Astrocyte of the spinal cord (primary cell): ENCODE results near the gene FSCN2.

Source experiments
- DNase-seq: peaks from one replicate; pipeline ENCODE4 v3.0.0; 2011; ENCODE audit warnings: low read depth, low spot score
- H3K4me3 ChIP-seq: 2 replicates; pipeline ENCODE4 v1.5.1; 2011; ENCODE audit warnings: low read depth, mild to moderate bottlenecking, low read length, moderate library complexity
- in situ Hi-C: cut with HindIII; loops from 2 replicates; pipeline ENCODE4 v1.10.0; 2017; ENCODE audit warnings: low sequenced_read_pairs
- TF ChIP-seq, protein P1 (sequence below): IDR thresholded peaks from 2 replicates; pipeline ENCODE4 v1.5.1; 2012; ENCODE audit warnings: low read depth, mild to moderate bottlenecking, low read length, inconsistent platforms

Gene FSCN2

DNA sequence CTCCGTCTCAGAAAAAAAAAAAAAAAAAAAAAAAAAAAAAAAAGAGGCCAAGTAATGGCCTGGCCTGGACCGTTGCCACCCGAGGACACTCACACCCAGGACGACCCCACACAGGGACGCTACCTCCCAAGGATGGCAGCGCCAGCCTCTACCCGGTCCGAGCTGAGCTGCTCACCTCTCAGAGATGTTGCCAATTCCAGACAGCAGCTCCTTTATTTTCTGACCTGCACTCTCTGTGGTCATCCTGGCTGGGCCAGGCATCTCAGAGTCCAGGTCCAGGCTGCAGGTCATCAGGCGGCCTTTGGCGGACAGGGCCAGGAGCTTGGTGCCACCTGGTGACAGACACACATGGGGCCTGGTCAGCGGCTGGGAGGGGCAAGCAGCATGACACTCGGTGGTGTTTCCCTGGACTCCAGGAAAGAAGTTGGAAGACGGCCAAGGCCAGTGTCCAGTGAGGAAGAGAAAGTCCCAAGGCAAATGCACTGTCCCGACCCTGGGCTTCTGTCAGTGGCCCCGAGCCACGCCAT is 20.9 kb downstream of the FSCN2 start:
- no peak overlapping the region for H3K4me3 ChIP-seq
- TF ChIP-seq, protein P1, sequence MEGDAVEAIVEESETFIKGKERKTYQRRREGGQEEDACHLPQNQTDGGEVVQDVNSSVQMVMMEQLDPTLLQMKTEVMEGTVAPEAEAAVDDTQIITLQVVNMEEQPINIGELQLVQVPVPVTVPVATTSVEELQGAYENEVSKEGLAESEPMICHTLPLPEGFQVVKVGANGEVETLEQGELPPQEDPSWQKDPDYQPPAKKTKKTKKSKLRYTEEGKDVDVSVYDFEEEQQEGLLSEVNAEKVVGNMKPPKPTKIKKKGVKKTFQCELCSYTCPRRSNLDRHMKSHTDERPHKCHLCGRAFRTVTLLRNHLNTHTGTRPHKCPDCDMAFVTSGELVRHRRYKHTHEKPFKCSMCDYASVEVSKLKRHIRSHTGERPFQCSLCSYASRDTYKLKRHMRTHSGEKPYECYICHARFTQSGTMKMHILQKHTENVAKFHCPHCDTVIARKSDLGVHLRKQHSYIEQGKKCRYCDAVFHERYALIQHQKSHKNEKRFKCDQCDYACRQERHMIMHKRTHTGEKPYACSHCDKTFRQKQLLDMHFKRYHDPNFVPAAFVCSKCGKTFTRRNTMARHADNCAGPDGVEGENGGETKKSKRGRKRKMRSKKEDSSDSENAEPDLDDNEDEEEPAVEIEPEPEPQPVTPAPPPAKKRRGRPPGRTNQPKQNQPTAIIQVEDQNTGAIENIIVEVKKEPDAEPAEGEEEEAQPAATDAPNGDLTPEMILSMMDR = no peak
- no peak for DNase-seq
- in situ Hi-C loops = no loop called here

DNA sequence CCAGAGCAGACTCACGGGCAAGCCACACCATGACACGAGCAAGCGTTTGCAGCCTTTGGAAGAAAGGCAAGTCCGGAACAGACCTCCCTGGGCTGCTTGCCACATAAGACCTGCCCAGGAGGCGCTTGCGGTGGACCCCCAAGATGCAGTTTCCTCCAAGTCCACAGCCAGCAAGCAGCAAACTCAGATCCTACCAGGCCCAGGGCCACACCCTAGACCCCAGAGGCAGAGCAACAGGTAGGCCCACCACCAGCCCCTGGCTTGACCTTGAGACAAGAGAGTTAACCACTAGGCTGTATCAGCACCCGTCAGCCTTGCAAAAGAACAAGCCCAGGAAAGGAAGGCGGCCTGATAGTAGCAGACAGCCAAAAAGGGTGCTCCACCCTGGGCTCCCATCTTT is 21.6 kb downstream of the FSCN2 start:
- H3K4me3 ChIP-seq = no peak overlapping the region
- in situ Hi-C loops = no loop called here
- TF ChIP-seq, protein P1 = no peak
- DNase-seq = no peak

- no peak for DNase-seq
- TF ChIP-seq, protein P1 = no peak
- in situ Hi-C loops = no loop called here
- no peak overlapping the region for H3K4me3 ChIP-seq
Measured at GRCh38 chr17:81550285-81550684, 22.1 kb downstream of the FSCN2 start.

DNA sequence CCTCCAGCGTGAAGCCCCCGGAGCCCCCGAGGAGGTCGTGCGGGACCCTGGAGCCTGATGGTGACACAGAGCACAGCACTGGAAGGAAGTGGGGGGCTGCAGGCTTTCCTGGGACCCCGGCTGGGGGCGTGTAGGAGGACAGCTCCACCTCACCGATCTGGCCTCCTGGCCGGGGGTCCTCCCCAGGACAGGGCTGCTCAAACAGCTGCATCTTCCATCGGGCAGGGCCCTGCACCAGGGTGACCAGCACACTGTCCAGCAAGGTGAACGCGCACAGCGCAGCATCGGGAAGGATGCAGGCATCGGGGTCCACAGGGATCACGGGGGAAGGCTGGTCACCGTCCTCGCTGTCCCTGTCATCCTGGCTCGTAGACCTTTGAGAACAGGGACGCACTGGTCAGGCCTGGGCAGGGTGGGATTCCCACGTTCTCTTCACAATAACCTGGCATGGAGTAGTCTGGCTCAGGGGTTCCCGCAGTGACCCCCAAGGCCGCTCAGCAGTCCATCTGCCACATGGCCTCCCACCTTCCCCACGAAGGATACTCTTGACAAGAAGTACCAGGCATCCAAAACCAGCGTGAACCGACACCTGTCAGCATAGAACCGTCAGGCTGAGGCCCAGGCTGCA is 22.8 kb downstream of the FSCN2 start:
- DNase-seq = no peak
- H3K4me3 ChIP-seq = peak overlapping the region; percentile 70
- TF ChIP-seq, protein P1 = no peak
- in situ Hi-C loops = no loop called here

- TF ChIP-seq, protein P1 = no peak
- in situ Hi-C loops = no loop called here
- DNase-seq = no peak
- H3K4me3 ChIP-seq = peak overlapping the region; percentile 70
Measured at GRCh38 chr17:81551458-81552243, 23.5 kb downstream of the FSCN2 start.

DNA sequence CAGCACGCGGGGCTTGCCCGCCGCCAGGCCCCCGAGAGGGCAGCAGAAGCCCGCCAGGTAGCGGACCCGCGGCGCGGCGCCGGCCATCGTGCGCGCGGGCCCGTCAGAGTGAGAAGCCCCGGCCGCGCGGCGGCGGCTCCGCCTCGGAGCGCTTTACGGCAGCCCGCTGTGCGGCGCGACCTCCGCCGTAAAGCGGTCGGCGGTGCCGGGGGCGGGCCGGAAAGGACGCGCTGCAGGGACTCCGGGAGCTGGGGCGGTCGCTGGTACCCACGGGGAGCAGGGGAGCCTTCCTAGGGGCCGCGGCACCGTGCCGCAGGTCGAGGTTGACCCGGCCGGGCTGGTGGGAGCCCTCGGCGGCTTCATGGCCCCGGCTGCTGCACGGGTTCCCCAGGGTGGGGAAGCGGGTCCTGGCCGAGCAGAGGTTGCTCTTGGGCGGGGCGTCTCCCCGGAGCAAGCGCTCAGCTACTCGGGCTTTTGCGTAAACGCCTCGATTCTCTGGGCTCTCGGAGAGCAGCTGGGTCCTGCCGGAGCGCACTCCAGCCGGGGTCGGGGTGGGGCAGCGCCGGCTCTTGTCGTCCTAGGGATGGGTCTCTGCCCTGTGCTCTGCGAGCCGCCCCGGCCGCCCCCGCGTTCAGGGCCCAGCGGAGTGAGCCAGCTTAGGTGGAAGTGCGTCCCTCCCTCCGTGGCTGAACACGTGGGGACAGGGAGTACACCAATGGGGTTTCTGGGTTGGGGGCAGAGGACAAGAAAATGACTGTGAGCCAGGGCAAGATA is 24.3 kb downstream of the FSCN2 start, which contains the start of gene FAAP100:
FAAP100 (minus strand) TSS at position 110 of the 774 bp plus-strand sequence; CDS start at position 87, 23 bp downstream.
- peak within 1 kb of the TSS; percentile 70 for H3K4me3 ChIP-seq
- peak; percentile 80 for DNase-seq
- in situ Hi-C loops = no loop called here
- TF ChIP-seq, protein P1 = no peak
